ENCODE data around the gene CDKN2B-AS1. TPM values are rescaled to one million over a fixed set of nuclear protein-coding genes. Genes with fewer than 3 reads are reported as not detected.
A peak's percentile ranks its signal among the peaks of the same experiment; 100 is the strongest.

The CDKN2B-AS1 gene
- total RNA-seq, 1 donor = 12.9 TPM

- TF ChIP-seq, protein P1, sequence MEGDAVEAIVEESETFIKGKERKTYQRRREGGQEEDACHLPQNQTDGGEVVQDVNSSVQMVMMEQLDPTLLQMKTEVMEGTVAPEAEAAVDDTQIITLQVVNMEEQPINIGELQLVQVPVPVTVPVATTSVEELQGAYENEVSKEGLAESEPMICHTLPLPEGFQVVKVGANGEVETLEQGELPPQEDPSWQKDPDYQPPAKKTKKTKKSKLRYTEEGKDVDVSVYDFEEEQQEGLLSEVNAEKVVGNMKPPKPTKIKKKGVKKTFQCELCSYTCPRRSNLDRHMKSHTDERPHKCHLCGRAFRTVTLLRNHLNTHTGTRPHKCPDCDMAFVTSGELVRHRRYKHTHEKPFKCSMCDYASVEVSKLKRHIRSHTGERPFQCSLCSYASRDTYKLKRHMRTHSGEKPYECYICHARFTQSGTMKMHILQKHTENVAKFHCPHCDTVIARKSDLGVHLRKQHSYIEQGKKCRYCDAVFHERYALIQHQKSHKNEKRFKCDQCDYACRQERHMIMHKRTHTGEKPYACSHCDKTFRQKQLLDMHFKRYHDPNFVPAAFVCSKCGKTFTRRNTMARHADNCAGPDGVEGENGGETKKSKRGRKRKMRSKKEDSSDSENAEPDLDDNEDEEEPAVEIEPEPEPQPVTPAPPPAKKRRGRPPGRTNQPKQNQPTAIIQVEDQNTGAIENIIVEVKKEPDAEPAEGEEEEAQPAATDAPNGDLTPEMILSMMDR (IDR thresholded peaks at IDR 0.05; ENCODE audit: insufficient read depth, low read length) = no peak
- DNase-seq (ENCODE audit: low read depth) = no peak
- no peak overlapping the region for H3K4me3 ChIP-seq (ENCODE audit: low read depth, low read length)
Observed at GRCh38 chr9:22078081-22078480, 83.5 kb downstream of the CDKN2B-AS1 start.

GRCh38 chr9:22079873-22080341, 85.3 kb downstream of the CDKN2B-AS1 start:
- no peak overlapping the region for H3K4me3 ChIP-seq (ENCODE audit: low read depth, low read length)
- TF ChIP-seq, protein P1 (IDR thresholded peaks at IDR 0.05; ENCODE audit: insufficient read depth, low read length) = no peak
- DNase-seq (ENCODE audit: low read depth) = peak; percentile 97

DNA sequence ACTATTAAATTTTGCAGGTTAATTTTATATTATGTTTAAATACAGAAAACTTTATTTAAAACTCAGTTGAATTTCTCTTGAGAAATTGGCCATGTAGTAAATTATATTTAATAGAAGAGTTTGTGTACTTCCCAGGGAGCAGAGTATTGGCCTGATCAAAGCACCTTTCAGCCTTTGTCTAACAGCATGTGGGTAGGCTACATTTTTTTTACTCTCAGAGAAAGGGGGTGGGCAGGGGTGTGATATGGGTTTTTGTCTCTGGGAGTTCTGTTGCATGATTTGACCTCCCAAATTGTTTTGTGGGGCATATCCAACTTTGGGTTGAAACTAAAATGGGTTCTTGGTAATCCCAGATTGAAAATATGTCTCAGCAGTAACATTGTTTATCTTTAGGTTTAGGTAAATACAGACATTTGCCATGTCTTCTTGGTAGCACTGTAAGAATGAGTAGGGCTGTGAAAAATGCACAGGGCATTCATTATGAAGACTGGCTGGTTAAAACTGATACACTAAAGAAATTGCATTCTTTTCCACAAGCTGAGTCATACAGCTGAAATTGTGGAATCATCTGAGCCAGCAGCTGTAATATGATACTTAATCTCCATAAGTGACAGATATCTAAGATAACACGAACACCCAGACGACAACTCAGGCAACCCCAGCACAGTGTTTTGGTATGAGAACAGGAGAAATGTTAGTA, 89.9 kb downstream of the CDKN2B-AS1 start:
- DNase-seq (ENCODE audit: low read depth) = peak; percentile 97
- H3K4me3 ChIP-seq (ENCODE audit: low read depth, low read length) = no peak overlapping the region
- TF ChIP-seq, protein P1 (IDR thresholded peaks at IDR 0.05; ENCODE audit: insufficient read depth, low read length) = no peak

GRCh38 chr9:22088053-22088716, 93.6 kb downstream of the CDKN2B-AS1 start:
- DNase-seq (ENCODE audit: low read depth) = no peak
- TF ChIP-seq, protein P1 (IDR thresholded peaks at IDR 0.05; ENCODE audit: insufficient read depth, low read length) = no peak
- no peak overlapping the region for H3K4me3 ChIP-seq (ENCODE audit: low read depth, low read length)

DNA sequence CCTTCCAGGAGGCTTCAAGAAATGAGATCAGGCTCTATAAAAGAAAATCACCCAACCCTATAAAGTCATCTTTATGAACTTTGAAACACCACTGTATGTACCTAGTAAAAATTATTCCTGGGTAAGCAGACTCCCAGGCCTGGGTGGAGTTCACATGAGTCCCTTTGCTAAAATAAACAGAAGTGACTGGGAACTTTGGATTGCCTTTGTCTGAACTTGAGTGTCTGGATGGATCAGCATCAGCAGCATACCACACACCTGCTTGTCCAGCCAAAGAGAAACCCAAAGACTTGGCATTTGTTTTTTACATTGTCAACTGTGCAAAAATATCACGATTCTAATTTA, 94.1 kb downstream of the CDKN2B-AS1 start:
- no peak overlapping the region for H3K4me3 ChIP-seq (ENCODE audit: low read depth, low read length)
- no peak for DNase-seq (ENCODE audit: low read depth)
- TF ChIP-seq, protein P1 (IDR thresholded peaks at IDR 0.05; ENCODE audit: insufficient read depth, low read length) = no peak

DNA sequence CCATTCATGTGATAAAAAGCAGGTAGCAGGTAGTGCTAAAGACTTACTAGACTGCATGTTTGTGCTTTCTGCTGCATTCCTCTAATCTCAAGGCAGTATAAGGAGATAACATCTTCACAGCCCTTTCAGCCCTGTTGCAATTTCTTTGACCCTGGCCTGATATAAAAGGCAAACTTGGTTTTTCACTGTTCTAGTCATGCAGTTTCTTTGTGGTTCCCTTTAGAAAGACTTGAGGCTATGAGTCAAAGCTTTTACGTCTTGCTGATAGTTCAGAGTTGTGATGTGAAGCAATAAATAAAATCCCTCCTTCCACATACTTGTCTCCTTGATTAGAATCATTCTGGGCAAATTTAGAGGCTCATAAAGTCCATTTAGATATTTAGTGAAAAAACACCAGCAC, 103.1 kb downstream of the CDKN2B-AS1 start:
- TF ChIP-seq, protein P1 (IDR thresholded peaks at IDR 0.05; ENCODE audit: insufficient read depth, low read length) = no peak
- H3K4me3 ChIP-seq (ENCODE audit: low read depth, low read length) = no peak overlapping the region
- DNase-seq (ENCODE audit: low read depth) = peak; percentile 84

Data from fibroblast of the aortic adventitia (primary cell).